HepG2 (cell line): ENCODE results near the gene CNNM1. TPM values are rescaled to one million over a fixed set of nuclear protein-coding genes. Genes with fewer than 3 reads are reported as not detected.

Experiments used
- ATAC-seq: fragments of 200-7000 bp; cut with Tn5 transposase; 3 replicates; pipeline ENCODE4 v1.9.1; 2020; ENCODE audit warnings: mild to moderate bottlenecking, moderate library complexity
- BruUV-seq: library from RNA; stranded (reverse); fragments of 400-500 nt; replicated peaks from 2 replicates; lab custom pipeline; 2021; lab: Mats Ljungman, UMichigan
- CTCF ChIA-PET: fragments of 300-600 bp; formaldehyde crosslinking; extraction: SDS; loops from one replicate; lab custom pipeline; 2021; ENCODE audit warnings: low total read pairs, inconsistent platforms, low intra/inter-chr PET ratio; lab: Yijun Ruan, JAX
- POLR2A ChIA-PET: fragments of 350-600 bp; sonication (Branson Sonifier 250); formaldehyde crosslinking; loops from one replicate; lab custom pipeline; 2020; ENCODE audit warnings: antibody characterized with exemption, inconsistent platforms; lab: Yijun Ruan, JAX
- DNase-seq: peaks from one replicate; pipeline ENCODE4 v3.0.0-alpha.2; 2015; ENCODE audit warnings: low spot score
- FAIRE-seq: peaks from 3 replicates; lab custom pipeline; 2011; peaks lifted over from hg19 to GRCh38; lab: Jason Lieb, UNC
- H2AFZ ChIP-seq: one replicate; pipeline ENCODE4 v1.6.1; 2011; ENCODE audit warnings: low read length, inconsistent platforms
- H3K27ac ChIP-seq: fragments of 300-600 bp; 3 replicates; pipeline ENCODE4 v1.8.0; 2011; ENCODE audit warnings: mixed run types, mild to moderate bottlenecking, mixed read lengths, low read length, inconsistent platforms; ENCODE audit not compliant: insufficient read depth; ENCODE audit errors: extremely low read length
- H3K27me3 ChIP-seq, 2 experiments: fragments of 200-600 bp in 1 of 2; 2 replicates in 1 of 2; 3 replicates in 1 of 2; pipeline versions ENCODE4 v1.6.0 to v1.8.0; 2011; ENCODE audit warnings: low read length in 2 of 2, mild to moderate bottlenecking in 2 of 2, moderate library complexity in 2 of 2, inconsistent platforms in 1 of 2; ENCODE audit not compliant: insufficient read depth in 2 of 2, control insufficient read depth in 1 of 2
- H3K36me3 ChIP-seq, 2 experiments: fragments of 200-600 bp in 1 of 2; replicated peaks in 1 of 2; 2 replicates in 1 of 2; 3 replicates in 1 of 2; pipeline versions ENCODE4 v1.5.1 to v1.8.0; 2011; ENCODE audit warnings: low read length in 2 of 2, inconsistent platforms in 1 of 2; ENCODE audit not compliant: insufficient read depth in 2 of 2, control insufficient read depth in 1 of 2
- H3K4me1 ChIP-seq: 2 replicates; pipeline ENCODE4 v1.5.1; 2012; ENCODE audit warnings: low read length, inconsistent platforms; ENCODE audit not compliant: insufficient read depth
- H3K4me2 ChIP-seq: 2 replicates; pipeline ENCODE4 v1.6.0; 2011; ENCODE audit warnings: low read depth, low read length, inconsistent platforms
- H3K4me3 ChIP-seq, 3 experiments: fragments of 200-600 bp in 1 of 3; sonication (generic), shearing (Covaris generic) in 1 of 3; replicated peaks in 1 of 3; 2 replicates each; pipeline ENCODE4 v1.5.1; 2011 to 2016; ENCODE audit warnings: low read length in 3 of 3, inconsistent platforms in 2 of 3, low read depth in 2 of 3, mild to moderate bottlenecking in 2 of 3, control low read depth in 1 of 3, mixed read lengths in 1 of 3; ENCODE audit not compliant: insufficient read depth in 1 of 3
- H3K79me2 ChIP-seq: one replicate; pipeline ENCODE4 v1.6.1; 2011; ENCODE audit warnings: low read length, inconsistent platforms; ENCODE audit not compliant: insufficient read depth
- H3K9ac ChIP-seq: 2 replicates; pipeline ENCODE4 v1.6.0; 2011; ENCODE audit warnings: mild to moderate bottlenecking, low read depth, low read length, inconsistent platforms; ENCODE audit not compliant: insufficient read depth
- H3K9me3 ChIP-seq: 2 replicates; pipeline ENCODE4 v1.5.1; 2012; ENCODE audit warnings: mild to moderate bottlenecking, low read length
- H4K20me1 ChIP-seq: 2 replicates; pipeline ENCODE4 v1.6.0; 2011; ENCODE audit warnings: inconsistent platforms, mild to moderate bottlenecking, low read length, moderate library complexity; ENCODE audit not compliant: insufficient read depth
- CEBPG ChIP-seq: IDR thresholded peaks from 2 replicates; pipeline ENCODE4 v1.6.1; 2016
- DNMT1 ChIP-seq: sonication (generic); formaldehyde crosslinking; IDR thresholded peaks from 2 replicates; pipeline ENCODE4 v1.5.1; 2020; ENCODE audit warnings: mild to moderate bottlenecking, missing genetic modification reagents
- FOXM1 ChIP-seq: sonication (generic); formaldehyde crosslinking; IDR thresholded peaks from 2 replicates; pipeline ENCODE4 v1.5.0; 2020; ENCODE audit warnings: missing genetic modification reagents
- GABPA ChIP-seq, 2 experiments: IDR thresholded peaks; 2 replicates each; pipeline ENCODE4 v1.6.1; 2011 to 2016; ENCODE audit warnings: low read depth in 2 of 2, low read length in 1 of 2, missing biosample characterization in 1 of 2, missing genetic modification characterization in 1 of 2
- HDAC6 ChIP-seq: fragments of 200-600 bp; sonication (generic); IDR thresholded peaks from 2 replicates; pipeline ENCODE4 v1.7.0; 2017; ENCODE audit warnings: mild to moderate bottlenecking, antibody characterized with exemption, low read length, low read depth
- KLF11 ChIP-seq: IDR thresholded peaks from 2 replicates; pipeline ENCODE4 v1.6.1; 2016; ENCODE audit warnings: missing compliant biosample characterization
- NFYB ChIP-seq: sonication (generic); formaldehyde crosslinking; IDR thresholded peaks from 2 replicates; pipeline ENCODE4 v1.4.0; 2020; ENCODE audit warnings: missing genetic modification reagents
- RARG ChIP-seq: sonication (generic); formaldehyde crosslinking; IDR thresholded peaks from 2 replicates; pipeline ENCODE4 v1.4.0; 2020; ENCODE audit warnings: low read depth, mild to moderate bottlenecking, missing genetic modification reagents
- RCOR2 ChIP-seq: IDR thresholded peaks from 2 replicates; pipeline ENCODE4 v1.6.1; 2016; ENCODE audit warnings: missing biosample characterization, missing genetic modification reagents
- ZBTB34 ChIP-seq: sonication (generic); formaldehyde crosslinking; IDR thresholded peaks from 2 replicates; pipeline ENCODE4 v1.8.0; 2022; ENCODE audit warnings: mild to moderate bottlenecking, missing genetic modification reagents
- ZNF3 ChIP-seq: IDR thresholded peaks from 2 replicates; pipeline ENCODE4 v1.7.0; 2017; ENCODE audit warnings: inconsistent platforms
- ZNF773 ChIP-seq: sonication (generic); formaldehyde crosslinking; IDR thresholded peaks from 2 replicates; pipeline ENCODE4 v1.4.0; 2020; ENCODE audit warnings: missing genetic modification reagents, borderline replicate concordance
- ZSCAN12 ChIP-seq: sonication (generic); formaldehyde crosslinking; IDR thresholded peaks from 2 replicates; pipeline ENCODE4 v1.9.0; 2021; ENCODE audit warnings: mild to moderate bottlenecking, missing genetic modification reagents
- WGBS: methylation state at CpG from one replicate; pipeline ENCODE4 v1.1.6; 2017; ENCODE audit warnings: low lambda C conversion rate; 5-methylcytosine and 5-hydroxymethylcytosine counted together
- in situ Hi-C: cut with HindIII; loops from 2 replicates; pipeline ENCODE4 v1.10.0; 2017; ENCODE audit warnings: low pct_unique_long_range_greater_than_20kb; ENCODE audit not compliant: extremely low pct_ligation_motif_present
- intact Hi-C: fragments of 100-400 bp; cut with micrococcal nuclease; formaldehyde crosslinking; loops from one replicate; pipeline ENCODE4 v1.10.0; 2022; ENCODE audit not compliant: unreplicated experiment
- polyA plus RNA-seq, 8 experiments: library from polyadenylated mRNA; depleted of rRNA in 3 of 8; stranded (reverse) in 7 of 8; unstranded in 1 of 8; fragments of >200 nt; fragmentation: Illumina TruSeq in 4 of 8; extraction: Trizol in 4 of 8; gene quantifications; 2 replicates each; pipeline versions ENCODE4 v1.2.1 to v1.2.3, GENCODE V29; 2011 to 2016; ENCODE audit warnings: low read depth in 4 of 8, missing spikeins in 1 of 8, mixed read lengths in 1 of 8; ENCODE audit not compliant: insufficient read depth in 1 of 8
- total RNA-seq, 5 experiments: library from RNA; depleted of rRNA; stranded (reverse); fragments of >200 nt; fragmentation: Illumina TruSeq; extraction: Trizol; gene quantifications; 2 replicates each; pipeline ENCODE4 v1.2.3, GENCODE V29; 2016; ENCODE audit warnings: low read depth in 1 of 5

The CNNM1 gene
- total and polyA plus RNA-seq, 2 of the 13 experiments (the other 11 are each of a cell fraction or from before 2014, with no cell fraction given), result 4.3 to 9.6 TPM

GRCh38 chr10:99382176-99382575 lies 53.0 kb downstream of the CNNM1 start (continued):
- TF ChIP-seq HDAC6, result no peak

GRCh38 chr10:99387071-99387470 lies 57.9 kb downstream of the CNNM1 start:
- no TSS peak for BruUV-seq
- Histone ChIP-seq H3K36me3 (no peaks in the 10 kb centered on the region), H3K9ac (no peak overlapping the region), H2AFZ (no peak overlapping the region), H3K79me2 (no peaks in the 10 kb centered on the region), H3K27ac (no peak overlapping the region), H3K27me3 (peaks cover 0 to 7% of the 10 kb centered on the region in 2 experiments; a peak in 1 of 5 replicates), H4K20me1 (no peaks in the 10 kb centered on the region), H3K9me3 (no peaks in the 10 kb centered on the region), H3K4me2 (no peak overlapping the region), H3K4me3 (no peak overlapping the region), H3K4me1 (peaks cover 30% of the 10 kb centered on the region)
- FAIRE-seq, result no peak
- in situ Hi-C loops (no loop called here), intact Hi-C loops (loop anchor here (5.0 kb wide), 1 partner anchor 55 kb away; no protein-coding TSS in a partner anchor)
- no peak for ATAC-seq
- 68% methylated on average over 4 of the region's 4 CpGs for WGBS
- ChIA-PET CTCF (no interaction called here), POLR2A (interaction anchor here (1.5 kb wide), 1 partner anchor 43 kb away, joined by 4 read pairs; the partner anchor contains the start of gene GOT1)
- TF ChIP-seq RCOR2 (CRISPR knock-in tag) (no peak), ZSCAN12 (CRISPR knock-in tag) (no peak), ZNF773 (CRISPR knock-in tag) (no peak), FOXM1 (CRISPR knock-in tag) (no peak), CEBPG (CRISPR knock-in tag) (no peak), NFYB (CRISPR knock-in tag) (no peak), ZBTB34 (CRISPR knock-in tag) (no peak), RARG (CRISPR knock-in tag) (no peak), KLF11 (CRISPR knock-in tag) (no peak), GABPA (IDR thresholded peaks at IDR 0.05; ENCODE audit: low read depth, low read length) (no peak), GABPA (CRISPR knock-in tag; IDR thresholded peaks at IDR 0.05; ENCODE audit: low read depth) (no peak), ZNF3 (CRISPR knock-in tag) (no peak), DNMT1 (no peak)
- DNase-seq, result no peak
